Panc1 (cell line): ENCODE data around the gene TMEM107. TPM values are rescaled to one million over a fixed set of nuclear protein-coding genes. Genes with fewer than 3 reads are reported as not detected.
A peak's percentile ranks its signal among the peaks of the same experiment; 100 is the strongest.

Experiments
- ATAC-seq: fragments of 200-7000 bp; cut with Tn5 transposase; 2 replicates; pipeline ENCODE4 v1.9.1; 2020; ENCODE audit warnings: mild to moderate bottlenecking, moderate library complexity
- BruUV-seq: library from RNA; stranded (reverse); fragments of 400-500 nt; replicated peaks from 2 replicates; lab custom pipeline; 2021; lab: Mats Ljungman, UMichigan
- CTCF ChIA-PET: fragments of 300-600 bp; sonication (Branson Sonifier 250); formaldehyde crosslinking; loops from one replicate; lab custom pipeline; 2022; ENCODE audit warnings: antibody characterized with exemption; lab: Charles Lee
- POLR2A ChIA-PET: fragments of 300-600 bp; sonication (Branson Sonifier 250); formaldehyde crosslinking; loops from one replicate; lab custom pipeline; 2022; ENCODE audit warnings: antibody characterized with exemption; lab: Charles Lee
- DNase-seq: peaks from one replicate; pipeline ENCODE4 v3.0.0-alpha.2; 2010; ENCODE audit warnings: low read depth, low spot score
- H3K27ac ChIP-seq: 2 replicates; pipeline ENCODE4 v1.5.1; 2011; ENCODE audit warnings: mild to moderate bottlenecking, low read length, inconsistent platforms
- H3K27me3 ChIP-seq: fragments of 200-500 bp; sonication (Bioruptor generic); 2 replicates; pipeline ENCODE4 v1.6.0; 2014; ENCODE audit warnings: low read length, inconsistent platforms; ENCODE audit not compliant: control insufficient read depth, insufficient read depth
- H3K36me3 ChIP-seq: fragments of 200-500 bp; sonication (Bioruptor generic); 2 replicates; pipeline ENCODE4 v1.5.1; 2014; ENCODE audit warnings: inconsistent platforms, mild to moderate bottlenecking, low read length, moderate library complexity; ENCODE audit not compliant: control insufficient read depth, insufficient read depth
- H3K4me1 ChIP-seq: 2 replicates; pipeline ENCODE4 v1.5.1; 2011; ENCODE audit warnings: inconsistent platforms, mild to moderate bottlenecking, low read length, moderate library complexity; ENCODE audit not compliant: control insufficient read depth, insufficient read depth
- H3K4me3 ChIP-seq, 2 experiments: 2 replicates each; pipeline ENCODE4 v1.5.1; 2011 to 2012; ENCODE audit warnings: low read depth in 2 of 2, low read length in 2 of 2, mild to moderate bottlenecking in 2 of 2, inconsistent platforms in 1 of 2, moderate library complexity in 1 of 2
- H3K9me3 ChIP-seq: fragments of 200-500 bp; sonication (Bioruptor generic); 2 replicates; pipeline ENCODE4 v1.5.1; 2014; ENCODE audit warnings: low read depth, mild to moderate bottlenecking, inconsistent platforms, low read length, moderate library complexity; ENCODE audit not compliant: control insufficient read depth, insufficient read depth
- POLR2AphosphoS5 ChIP-seq: IDR thresholded peaks from 2 replicates; pipeline ENCODE4 v1.6.1; 2012; ENCODE audit warnings: mild to moderate bottlenecking, low read depth, low read length, moderate library complexity
- SIN3A ChIP-seq: IDR thresholded peaks from 2 replicates; pipeline ENCODE4 v1.6.1; 2012; ENCODE audit warnings: low read depth, mild to moderate bottlenecking, low read length, moderate library complexity, borderline replicate concordance; ENCODE audit not compliant: insufficient read depth
- TCF7L2 ChIP-seq: IDR thresholded peaks from 2 replicates; pipeline ENCODE4 v1.6.1; 2011; ENCODE audit warnings: mild to moderate bottlenecking, low read depth, low read length, inconsistent platforms
- in situ Hi-C: cut with HindIII; loops from 2 replicates; pipeline ENCODE4 v1.10.0; 2016; ENCODE audit warnings: low sequenced_read_pairs, low pct_unique_long_range_greater_than_20kb
- intact Hi-C: fragments of 100-400 bp; cut with micrococcal nuclease; formaldehyde crosslinking; loops from one replicate; pipeline ENCODE4 v1.10.0; 2022; ENCODE audit not compliant: unreplicated experiment
- total RNA-seq: library from RNA; stranded (reverse); gene quantifications from one replicate; pipeline ENCODE4 v1.2.1, GENCODE V29; 2021; ENCODE audit not compliant: unreplicated experiment
- TF ChIP-seq, protein P1 (sequence below): fragments of 450-650 bp; IDR thresholded peaks from 2 replicates; pipeline ENCODE4 v1.5.1; 2017; ENCODE audit warnings: mild to moderate bottlenecking
- TF ChIP-seq, protein P2 (sequence below), 2 experiments: IDR thresholded peaks; 2 replicates each; pipeline ENCODE4 v1.6.1; 2011 to 2012; ENCODE audit warnings: low read depth in 2 of 2, control low read depth in 1 of 2, low read length in 1 of 2, mild to moderate bottlenecking in 1 of 2, moderate library complexity in 1 of 2; ENCODE audit not compliant: insufficient read depth in 1 of 2

TMEM107 gene
- total RNA-seq, 1 experiment from 2014 or later = 10.6 TPM

DNA sequence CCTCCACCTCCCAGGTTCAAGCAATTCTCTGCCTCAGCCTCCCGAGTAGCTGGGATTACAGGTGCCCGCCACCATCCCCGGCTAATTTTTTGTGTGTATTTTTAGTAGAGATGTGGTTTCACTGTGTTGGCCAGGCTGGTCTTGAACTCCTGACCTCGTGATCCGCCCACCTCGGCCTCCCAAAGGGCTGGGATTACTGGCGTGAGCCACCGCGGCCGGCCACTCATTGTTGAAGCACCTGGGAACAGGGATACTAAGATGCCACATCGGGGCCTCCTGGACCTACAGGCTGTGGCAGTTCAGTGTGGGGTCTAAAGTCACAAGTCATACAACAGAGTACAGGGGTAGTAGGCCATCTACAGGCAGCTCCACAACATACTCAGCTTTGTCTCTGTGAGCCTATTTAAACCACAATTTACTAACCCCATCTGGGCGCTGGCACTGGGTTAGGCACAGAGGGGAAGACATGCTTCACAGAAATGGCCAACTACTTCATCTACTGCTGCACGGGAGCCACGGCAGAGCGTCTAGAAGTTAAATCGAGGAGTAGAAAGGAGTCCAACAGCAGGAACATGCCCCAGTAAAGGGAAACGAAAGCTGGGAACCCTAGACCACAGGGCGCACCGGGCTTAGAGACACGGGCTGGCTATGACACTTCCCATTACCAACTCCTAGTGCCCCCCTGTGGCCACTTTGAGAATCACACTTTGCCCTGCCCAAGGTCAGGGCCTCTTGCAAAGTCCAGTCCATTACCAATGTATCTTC is 17.7 kb downstream of the TMEM107 start:
- BruUV-seq = no TSS peak
- DNase-seq (peak; percentile 90), ATAC-seq (peak; percentile 52)
- TF ChIP-seq SIN3A = no peak
- TF ChIP-seq, protein P1, sequence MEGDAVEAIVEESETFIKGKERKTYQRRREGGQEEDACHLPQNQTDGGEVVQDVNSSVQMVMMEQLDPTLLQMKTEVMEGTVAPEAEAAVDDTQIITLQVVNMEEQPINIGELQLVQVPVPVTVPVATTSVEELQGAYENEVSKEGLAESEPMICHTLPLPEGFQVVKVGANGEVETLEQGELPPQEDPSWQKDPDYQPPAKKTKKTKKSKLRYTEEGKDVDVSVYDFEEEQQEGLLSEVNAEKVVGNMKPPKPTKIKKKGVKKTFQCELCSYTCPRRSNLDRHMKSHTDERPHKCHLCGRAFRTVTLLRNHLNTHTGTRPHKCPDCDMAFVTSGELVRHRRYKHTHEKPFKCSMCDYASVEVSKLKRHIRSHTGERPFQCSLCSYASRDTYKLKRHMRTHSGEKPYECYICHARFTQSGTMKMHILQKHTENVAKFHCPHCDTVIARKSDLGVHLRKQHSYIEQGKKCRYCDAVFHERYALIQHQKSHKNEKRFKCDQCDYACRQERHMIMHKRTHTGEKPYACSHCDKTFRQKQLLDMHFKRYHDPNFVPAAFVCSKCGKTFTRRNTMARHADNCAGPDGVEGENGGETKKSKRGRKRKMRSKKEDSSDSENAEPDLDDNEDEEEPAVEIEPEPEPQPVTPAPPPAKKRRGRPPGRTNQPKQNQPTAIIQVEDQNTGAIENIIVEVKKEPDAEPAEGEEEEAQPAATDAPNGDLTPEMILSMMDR = peak; percentile 90
- TF ChIP-seq POLR2AphosphoS5 = no peak
- TF ChIP-seq, protein P2, sequence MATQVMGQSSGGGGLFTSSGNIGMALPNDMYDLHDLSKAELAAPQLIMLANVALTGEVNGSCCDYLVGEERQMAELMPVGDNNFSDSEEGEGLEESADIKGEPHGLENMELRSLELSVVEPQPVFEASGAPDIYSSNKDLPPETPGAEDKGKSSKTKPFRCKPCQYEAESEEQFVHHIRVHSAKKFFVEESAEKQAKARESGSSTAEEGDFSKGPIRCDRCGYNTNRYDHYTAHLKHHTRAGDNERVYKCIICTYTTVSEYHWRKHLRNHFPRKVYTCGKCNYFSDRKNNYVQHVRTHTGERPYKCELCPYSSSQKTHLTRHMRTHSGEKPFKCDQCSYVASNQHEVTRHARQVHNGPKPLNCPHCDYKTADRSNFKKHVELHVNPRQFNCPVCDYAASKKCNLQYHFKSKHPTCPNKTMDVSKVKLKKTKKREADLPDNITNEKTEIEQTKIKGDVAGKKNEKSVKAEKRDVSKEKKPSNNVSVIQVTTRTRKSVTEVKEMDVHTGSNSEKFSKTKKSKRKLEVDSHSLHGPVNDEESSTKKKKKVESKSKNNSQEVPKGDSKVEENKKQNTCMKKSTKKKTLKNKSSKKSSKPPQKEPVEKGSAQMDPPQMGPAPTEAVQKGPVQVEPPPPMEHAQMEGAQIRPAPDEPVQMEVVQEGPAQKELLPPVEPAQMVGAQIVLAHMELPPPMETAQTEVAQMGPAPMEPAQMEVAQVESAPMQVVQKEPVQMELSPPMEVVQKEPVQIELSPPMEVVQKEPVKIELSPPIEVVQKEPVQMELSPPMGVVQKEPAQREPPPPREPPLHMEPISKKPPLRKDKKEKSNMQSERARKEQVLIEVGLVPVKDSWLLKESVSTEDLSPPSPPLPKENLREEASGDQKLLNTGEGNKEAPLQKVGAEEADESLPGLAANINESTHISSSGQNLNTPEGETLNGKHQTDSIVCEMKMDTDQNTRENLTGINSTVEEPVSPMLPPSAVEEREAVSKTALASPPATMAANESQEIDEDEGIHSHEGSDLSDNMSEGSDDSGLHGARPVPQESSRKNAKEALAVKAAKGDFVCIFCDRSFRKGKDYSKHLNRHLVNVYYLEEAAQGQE (IDR thresholded peaks at IDR 0.05; ENCODE audit: insufficient read depth in 1 of 2, low read depth in 2 of 2, low read length in 1 of 2) = no peak
- no peak for TF ChIP-seq TCF7L2
- in situ Hi-C loops = no loop called here
- no peaks in the 10 kb centered on the region for H3K27me3 ChIP-seq
- intact Hi-C loops = no loop called here
- no peaks in the 10 kb centered on the region; the same call in none of the 2 replicates for H3K36me3 ChIP-seq
- POLR2A ChIA-PET = interaction anchor here (0.7 to 1.0 kb wide), 2 partner anchors 21 to 1735 kb away, joined by 3 to 4 read pairs; no protein-coding TSS in a partner anchor
- peaks cover 31% of the 10 kb centered on the region for H3K4me1 ChIP-seq
- no peak overlapping the region; a peak in 1 of 4 replicates for H3K4me3 ChIP-seq
- H3K9me3 ChIP-seq = no peaks in the 10 kb centered on the region
- peak overlapping the region; percentile 57; the same call in 1 of the 2 replicates for H3K27ac ChIP-seq
- CTCF ChIA-PET = no interaction called here

GRCh38 chr17:8156246-8156992 is 19.8 kb downstream of the TMEM107 start:
- intact Hi-C loops = no loop called here
- CTCF ChIA-PET = interaction anchor here (1.0 kb wide), 1 partner anchor 18 kb away, joined by 7 read pairs; no protein-coding TSS in a partner anchor
- Histone ChIP-seq H3K36me3 (no peaks in the 10 kb centered on the region; the same call in 1 of the 2 replicates), H3K9me3 (no peaks in the 10 kb centered on the region), H3K4me3 (peak overlapping the region; percentile 71 to 73), H3K27ac (peak overlapping the region; percentile 89), H3K4me1 (peaks cover 40% of the 10 kb centered on the region), H3K27me3 (no peaks in the 10 kb centered on the region)
- TF ChIP-seq, protein P2 (IDR thresholded peaks at IDR 0.05; ENCODE audit: insufficient read depth in 1 of 2, low read depth in 2 of 2, low read length in 1 of 2) = no peak
- TF ChIP-seq POLR2AphosphoS5 = peak; percentile 54; the same call in 1 of the 2 replicates
- DNase-seq (peak; percentile 99), ATAC-seq (peak; percentile 83)
- BruUV-seq = no TSS peak
- in situ Hi-C loops = no loop called here
- POLR2A ChIA-PET = interaction anchor here (0.5 to 2.2 kb wide), 2 partner anchors 17 to 26 kb away, joined by 4 to 12 read pairs; no protein-coding TSS in a partner anchor
